ENCODE measurements around the gene TMEM209. TPM values are rescaled to one million over a fixed set of nuclear protein-coding genes. Genes with fewer than 3 reads are reported as not detected.
A peak's percentile ranks its signal among the peaks of the same experiment; 100 is the strongest.

Gene TMEM209
- polyA plus RNA-seq, 1 donor (not counting 4 experiments of a cell fraction or from before 2014, with no cell fraction given): 20.0 TPM

DNA sequence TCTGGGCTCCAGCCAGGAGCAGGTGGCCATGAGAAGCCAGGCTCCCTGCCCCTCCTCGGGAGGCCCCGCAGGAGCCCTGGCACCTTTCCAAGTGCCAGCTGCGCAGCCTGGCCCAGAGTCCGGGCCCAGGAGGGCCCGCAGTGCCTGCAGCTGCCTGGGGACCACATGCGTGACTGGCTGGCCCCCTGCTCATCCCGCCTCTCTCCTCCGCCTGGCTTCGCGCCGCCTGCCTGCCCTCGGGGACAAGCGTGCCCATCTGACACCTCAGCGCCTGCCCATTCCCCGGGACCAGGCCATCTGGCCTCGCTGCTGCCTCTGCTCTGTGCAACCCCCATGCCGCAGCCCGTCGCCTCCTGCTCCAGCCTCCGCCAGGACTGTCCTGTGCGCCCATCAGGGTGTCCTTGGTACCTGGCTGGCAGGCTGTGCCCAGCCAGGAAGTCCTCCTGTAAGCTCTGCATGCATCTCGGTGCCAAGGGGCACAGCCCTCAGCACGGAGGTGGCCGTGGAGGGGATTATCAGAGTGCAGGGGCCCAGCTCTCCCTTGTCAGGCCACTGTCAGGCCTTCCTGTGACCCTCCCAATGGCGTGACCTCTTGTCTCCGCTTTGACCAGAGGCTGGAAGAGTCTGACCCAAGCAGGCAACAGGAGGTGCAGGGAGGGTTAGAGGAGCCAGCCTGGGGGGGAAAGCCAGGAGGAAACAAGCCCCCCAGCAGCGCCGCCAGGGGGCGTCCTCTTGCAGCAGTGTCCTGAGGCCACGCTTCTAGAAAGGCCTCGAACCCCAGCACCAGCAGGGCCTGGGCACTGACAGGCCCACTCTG lies 50.5 kb downstream of the TMEM209 start:
- Histone ChIP-seq H3K4me3 (ENCODE audit: control insufficient read depth in 2 of 3, extremely low read depth in 1 of 3, insufficient read depth in 2 of 3, low read depth in 1 of 3, low read length in 3 of 3) (no peak overlapping the region), H3K4me1 (ENCODE audit: control insufficient read depth, extremely low read depth, insufficient read depth, low read length) (no peaks in the 10 kb centered on the region), H3K27ac (ENCODE audit: control insufficient read depth, insufficient read depth, low read length) (no peak overlapping the region), H3K36me3 (ENCODE audit: control insufficient read depth in 2 of 2, extremely low read depth in 1 of 2, insufficient read depth in 2 of 2, low read length in 2 of 2) (peaks cover 0 to 5% of the 10 kb centered on the region in 2 experiments), H2AFZ (ENCODE audit: control insufficient read depth, low read length) (no peak overlapping the region), H3K27me3 (ENCODE audit: control insufficient read depth, extremely low read depth, insufficient read depth, low read length) (peaks cover 8% of the 10 kb centered on the region), H3K9me3 (ENCODE audit: control insufficient read depth, low read depth, low read length) (no peaks in the 10 kb centered on the region), H3K9ac (ENCODE audit: control insufficient read depth, extremely low read depth, insufficient read depth, low read length) (no peak overlapping the region), H3K4me2 (ENCODE audit: control insufficient read depth, extremely low read depth, insufficient read depth, low read depth, low read length) (no peak overlapping the region), H3K9me1 (ENCODE audit: control insufficient read depth, extremely low read depth, insufficient read depth, low read length) (no peaks in the 10 kb centered on the region), H4K20me1 (ENCODE audit: control insufficient read depth, extremely low read depth, insufficient read depth, low read length) (no peaks in the 10 kb centered on the region), H3K79me2 (ENCODE audit: control insufficient read depth, insufficient read depth, low read length) (no peaks in the 10 kb centered on the region)
- FAIRE-seq: no peak
- no peak for TF ChIP-seq EZH2 (IDR thresholded peaks at IDR 0.05; ENCODE audit: low read length)
- TF ChIP-seq CTCF (optimal IDR thresholded peaks at IDR 0.05 in 1 of 3, IDR thresholded peaks at IDR 0.05 in 1 of 3, conservative IDR thresholded peaks at IDR 0.05 in 1 of 3; ENCODE audit: extremely low read depth in 1 of 3, insufficient read depth in 2 of 3, low read length in 3 of 3): peak in 2 of 3 experiments; percentile 14 to 31
- dilution Hi-C loops (cut with MboI; ENCODE audit: extremely low pct_ligation_motif_present, low sequenced_read_pairs): no loop called here
- DNase-seq (ENCODE audit: low read depth, low spot score): no peak

GRCh38 chr7:130154131-130154500 lies 51.1 kb downstream of the TMEM209 start:
- TF ChIP-seq EZH2 (IDR thresholded peaks at IDR 0.05; ENCODE audit: low read length): no peak
- peak in 1 of 3 experiments; percentile 14 for TF ChIP-seq CTCF (optimal IDR thresholded peaks at IDR 0.05 in 1 of 3, IDR thresholded peaks at IDR 0.05 in 1 of 3, conservative IDR thresholded peaks at IDR 0.05 in 1 of 3; ENCODE audit: extremely low read depth in 1 of 3, insufficient read depth in 2 of 3, low read length in 3 of 3)
- no peaks in the 10 kb centered on the region for H3K4me1 ChIP-seq (ENCODE audit: control insufficient read depth, extremely low read depth, insufficient read depth, low read length)
- no peak overlapping the region for H3K9ac ChIP-seq (ENCODE audit: control insufficient read depth, extremely low read depth, insufficient read depth, low read length)
- no peaks in the 10 kb centered on the region for H4K20me1 ChIP-seq (ENCODE audit: control insufficient read depth, extremely low read depth, insufficient read depth, low read length)
- FAIRE-seq (no peak), DNase-seq (ENCODE audit: low read depth, low spot score) (no peak)
- H3K4me2 ChIP-seq (ENCODE audit: control insufficient read depth, extremely low read depth, insufficient read depth, low read depth, low read length): no peak overlapping the region
- no peaks in the 10 kb centered on the region for H3K9me1 ChIP-seq (ENCODE audit: control insufficient read depth, extremely low read depth, insufficient read depth, low read length)
- peaks cover 0 to 5% of the 10 kb centered on the region in 2 experiments for H3K36me3 ChIP-seq (ENCODE audit: control insufficient read depth in 2 of 2, extremely low read depth in 1 of 2, insufficient read depth in 2 of 2, low read length in 2 of 2)
- H3K4me3 ChIP-seq (ENCODE audit: control insufficient read depth in 2 of 3, extremely low read depth in 1 of 3, insufficient read depth in 2 of 3, low read depth in 1 of 3, low read length in 3 of 3): no peak overlapping the region
- peaks cover 8% of the 10 kb centered on the region for H3K27me3 ChIP-seq (ENCODE audit: control insufficient read depth, extremely low read depth, insufficient read depth, low read length)
- dilution Hi-C loops (cut with MboI; ENCODE audit: extremely low pct_ligation_motif_present, low sequenced_read_pairs): no loop called here
- no peak overlapping the region for H3K27ac ChIP-seq (ENCODE audit: control insufficient read depth, insufficient read depth, low read length)
- no peaks in the 10 kb centered on the region for H3K79me2 ChIP-seq (ENCODE audit: control insufficient read depth, insufficient read depth, low read length)
- H3K9me3 ChIP-seq (ENCODE audit: control insufficient read depth, low read depth, low read length): no peaks in the 10 kb centered on the region
- no peak overlapping the region for H2AFZ ChIP-seq (ENCODE audit: control insufficient read depth, low read length)

Measured in keratinocyte (primary cell).